NCI-H345 treated with DMSO at 0.1 percent for 48 hours (cell line): ENCODE data around the gene KCNE5.
"Not testable (repeated sequence)": the region's sequence is repeated elsewhere in the genome, so short reads cannot be mapped to it uniquely, and the experiment has no call there.

Experiments used
- DNase-seq: peaks from one replicate; lab custom pipeline; 2025; ENCODE audit not compliant: unreplicated experiment; lab: John Stamatoyannopoulos, UW

KCNE5 gene

DNA sequence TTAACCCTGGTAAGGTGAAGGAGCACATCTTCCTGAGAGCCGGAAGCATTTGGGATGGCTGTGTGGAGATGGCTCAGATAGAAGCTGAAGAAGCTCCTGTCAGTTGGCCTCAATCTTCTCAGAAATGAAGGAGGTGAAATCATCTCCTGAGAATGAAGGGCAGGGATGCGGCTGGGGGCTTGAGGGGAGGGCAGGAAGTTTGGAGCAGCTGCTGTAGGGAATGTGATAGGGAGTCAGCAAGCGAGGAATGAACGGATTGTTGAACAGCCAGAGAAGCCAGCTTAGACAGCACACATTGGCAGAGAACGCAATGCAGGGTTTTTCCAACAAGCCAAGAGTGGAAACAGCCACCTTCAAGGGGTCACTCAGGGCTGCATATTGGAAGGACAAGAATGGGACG, 10.0 kb downstream of the KCNE5 start:
- no peak for DNase-seq

DNA sequence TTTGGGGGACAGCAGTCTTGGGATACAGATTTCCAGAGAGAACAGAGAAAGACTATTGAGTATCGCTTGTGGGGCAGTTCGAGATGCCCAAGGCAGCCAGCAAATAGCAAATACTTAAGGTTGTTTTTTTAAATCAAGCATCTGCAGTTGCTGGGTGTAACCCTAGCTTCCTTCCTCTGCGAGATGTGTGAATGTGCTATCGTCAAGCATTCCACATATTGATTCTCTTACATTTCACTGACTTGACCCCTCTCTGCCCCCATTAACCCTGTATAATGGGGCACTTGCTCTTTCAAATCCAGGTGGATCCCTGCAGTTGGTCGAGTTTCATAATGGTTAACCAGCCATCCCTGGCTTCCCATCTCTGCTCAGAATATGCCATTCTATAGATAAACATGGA, 23.5 kb downstream of the KCNE5 start:
- DNase-seq, result no peak

DNA sequence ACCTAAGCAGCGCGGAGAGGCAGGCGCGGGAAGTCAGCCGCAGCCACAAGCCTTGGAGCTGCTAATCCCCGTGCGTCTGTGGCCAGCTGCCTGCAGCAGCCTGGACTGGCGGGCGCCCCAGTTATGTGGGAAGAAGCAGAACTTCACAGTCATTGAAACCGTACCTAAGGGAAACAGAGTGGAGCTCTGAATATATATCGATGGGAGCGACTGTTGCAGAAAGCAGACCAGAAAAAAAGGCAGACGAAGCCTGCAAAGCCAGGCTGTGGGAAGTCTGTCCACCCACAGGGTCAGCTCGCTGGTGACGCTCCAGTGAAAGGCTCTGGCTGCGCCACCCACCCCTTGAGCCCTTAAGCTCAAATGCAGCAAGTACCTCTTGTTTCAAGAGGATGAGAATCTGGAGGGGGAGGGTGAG, 24.7 kb downstream of the KCNE5 start:
- DNase-seq, result no peak

DNA sequence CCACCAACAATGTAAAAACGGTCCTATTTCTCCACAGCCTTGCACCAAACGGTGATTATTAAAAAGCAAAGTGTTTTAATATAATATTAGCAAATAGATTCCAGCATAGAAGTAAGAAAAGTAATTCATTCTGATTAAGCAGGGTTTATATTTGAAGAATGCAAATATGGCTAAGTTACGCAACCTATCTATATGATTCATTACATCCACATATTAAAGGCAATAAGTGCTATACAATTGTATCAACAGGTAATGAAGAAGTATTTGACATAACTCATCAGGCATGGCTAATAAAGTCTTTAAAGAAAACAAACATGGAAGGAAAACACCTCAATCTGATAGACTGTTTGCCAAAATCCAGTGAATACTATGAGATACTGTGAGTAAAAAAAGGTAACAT, 29.0 kb downstream of the KCNE5 start:
- DNase-seq, result no peak

DNA sequence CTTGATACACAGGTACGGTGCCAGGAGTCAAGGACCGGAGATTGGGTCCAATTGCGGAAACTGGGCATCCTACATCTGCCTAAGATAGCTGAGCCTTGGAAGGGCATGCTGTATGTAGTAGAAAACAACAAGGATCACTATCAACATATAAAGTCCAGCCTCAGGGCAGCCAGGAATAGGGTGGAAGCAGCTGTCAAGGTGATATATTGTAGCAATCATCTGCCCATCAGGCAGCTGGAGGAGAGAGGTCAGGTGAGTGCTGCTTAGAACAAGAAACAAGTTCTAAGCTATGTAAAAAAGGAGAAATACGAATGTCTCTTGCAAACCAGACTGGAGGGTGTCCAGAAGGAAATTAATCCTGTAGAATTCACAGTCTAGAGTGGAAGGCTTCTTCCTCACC, 34.8 kb downstream of the KCNE5 start:
- no peak for DNase-seq

DNA sequence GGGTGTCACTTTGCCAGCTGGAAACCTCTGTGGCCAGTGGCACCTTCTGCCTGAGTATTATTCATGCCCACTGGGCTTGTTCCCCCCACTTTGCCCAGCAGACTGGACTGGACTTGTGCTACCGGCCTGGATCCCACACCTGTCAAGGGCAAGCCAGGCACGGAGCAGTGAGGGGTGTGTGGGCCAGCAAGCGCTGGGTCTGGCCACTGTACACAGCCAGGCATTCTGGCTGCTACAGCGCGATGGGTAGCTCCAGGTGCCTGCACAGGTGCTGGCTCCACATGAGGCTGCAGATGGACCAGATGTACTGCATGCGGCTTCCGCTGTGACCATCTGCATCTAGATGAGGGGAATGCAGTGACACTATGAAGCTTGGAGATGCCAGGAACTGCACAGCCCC, 39.5 kb downstream of the KCNE5 start:
- DNase-seq, result no peak

DNA sequence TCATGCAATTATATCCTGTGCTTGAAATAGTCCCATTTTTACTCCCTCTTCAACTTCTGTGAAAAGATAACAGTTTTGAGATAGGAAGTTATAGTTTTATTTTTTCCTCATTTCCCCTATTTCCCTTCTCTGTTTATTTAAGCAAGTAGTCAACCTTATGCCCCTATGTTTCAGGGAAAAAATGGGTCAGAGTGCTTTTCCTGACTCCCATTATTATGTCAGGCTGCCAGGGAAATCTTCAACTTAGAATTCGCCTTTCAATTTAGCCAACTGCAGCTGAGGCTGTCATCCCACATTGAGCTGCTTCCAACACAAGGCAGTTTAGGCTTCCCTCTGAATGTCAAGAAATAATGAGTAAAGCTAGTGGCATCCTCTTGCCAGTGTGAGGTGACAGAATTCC, 46.1 kb downstream of the KCNE5 start:
- no peak for DNase-seq

DNA sequence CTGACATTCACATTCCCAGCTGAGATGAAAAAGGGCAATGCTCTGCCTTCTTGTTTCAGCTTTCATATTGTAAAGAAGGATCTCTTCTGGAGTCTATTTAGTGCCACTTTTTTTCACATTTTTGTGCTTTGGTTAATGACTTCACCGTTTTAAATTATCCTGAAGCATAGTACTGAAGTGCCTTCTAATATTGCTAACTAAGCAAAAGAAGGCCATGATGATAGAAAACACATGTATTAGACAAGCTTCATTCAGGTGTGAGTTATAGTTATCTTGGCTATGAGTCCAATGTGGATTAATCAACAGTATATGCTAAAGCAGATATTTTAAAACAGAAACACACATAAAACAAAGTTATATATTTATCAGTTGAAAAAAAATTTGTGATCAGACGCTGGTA, 47.9 kb downstream of the KCNE5 start:
- DNase-seq, result no peak

DNA sequence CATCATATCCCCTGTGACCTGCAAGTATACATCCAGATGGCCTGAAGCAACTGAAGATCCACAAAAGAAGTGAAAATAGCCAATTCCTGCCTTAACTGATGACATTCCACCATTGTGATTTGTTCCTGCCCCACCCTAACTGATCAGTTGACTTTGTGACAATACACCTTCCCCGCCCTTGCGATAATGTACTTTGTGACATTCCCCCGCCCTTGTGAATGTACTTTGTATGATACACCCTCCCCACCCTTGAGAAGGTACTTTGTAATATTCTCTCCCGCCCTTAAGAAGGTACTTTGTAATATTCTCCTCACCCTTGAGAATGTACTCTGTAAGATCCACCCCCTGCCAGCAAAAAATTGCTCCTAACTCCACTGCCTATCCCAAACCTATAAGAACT, 48.9 kb downstream of the KCNE5 start:
- not testable (repeated sequence) for DNase-seq
